Measurements from ENCODE around the gene LRCH4.

Gene LRCH4

GRCh38 chr7:100582041-100582579, 3.8 kb downstream of the LRCH4 start:
- DNase-seq = no peak

- DNase-seq = no peak
Measured at GRCh38 chr7:100580466-100581283, 5.3 kb downstream of the LRCH4 start.

GRCh38 chr7:100578246-100579183, 7.4 kb downstream of the LRCH4 start:
- DNase-seq = no peak

GRCh38 chr7:100577507-100577906, 8.4 kb downstream of the LRCH4 start:
- no peak for DNase-seq

- no peak for DNase-seq
Measured at GRCh38 chr7:100577103-100577502, 8.8 kb downstream of the LRCH4 start.

- no peak for DNase-seq
Measured at GRCh38 chr7:100576384-100576993, 9.4 kb downstream of the LRCH4 start.

GRCh38 chr7:100575746-100576383, 10.1 kb downstream of the LRCH4 start:
- DNase-seq = no peak

- DNase-seq = no peak
Measured at GRCh38 chr7:100575206-100575631, 10.7 kb downstream of the LRCH4 start.

GRCh38 chr7:100574362-100575205, 11.3 kb downstream of the LRCH4 start:
- no peak for DNase-seq

GRCh38 chr7:100573691-100574361, 12.1 kb downstream of the LRCH4 start, which contains the start of gene SAP25:
TSS of gene SAP25 (minus strand) at chr7:100573900. CDS start at chr7:100573742, 158 bp downstream.
- no peak for DNase-seq

GRCh38 chr7:100572949-100573675, 12.8 kb downstream of the LRCH4 start:
- no peak for DNase-seq

GRCh38 chr7:100572281-100572948, 13.5 kb downstream of the LRCH4 start:
- no peak for DNase-seq

- DNase-seq = no peak
Measured at GRCh38 chr7:100571829-100572116, 14.2 kb downstream of the LRCH4 start.

GRCh38 chr7:100570954-100571828, 14.7 kb downstream of the LRCH4 start:
- DNase-seq = no peak

GRCh38 chr7:100568896-100569844, 16.8 kb downstream of the LRCH4 start:
- peak in 9 of 14 donors; percentile 19 to 83 (median 75) for DNase-seq

- peak in 1 of 14 donors; percentile 26 for DNase-seq
Measured at GRCh38 chr7:100568176-100568895, 17.6 kb downstream of the LRCH4 start.

Measured in C1 segment of cervical spinal cord (tissue), 14 donors.